Thoracic aorta (tissue), 2 donors: ENCODE results near the gene ARSA. TPM values are rescaled to one million over a fixed set of nuclear protein-coding genes. Genes with fewer than 3 reads are reported as not detected.

Experiments
- ATAC-seq: fragments of 150-250 bp; one replicate; pipeline ENCODE4 v1.8.0; 2017; ENCODE audit warnings: low read depth; ENCODE audit not compliant: insufficient number of reproducible peaks, low FRiP score
- DNase-seq: peaks from one replicate; pipeline ENCODE4 v3.0.0-alpha.2; 2020; ENCODE audit warnings: low spot score
- H3K27ac ChIP-seq, 2 donors: fragments of 200-600 bp; sonication (generic); 1 replicate in 1 of 2; 2 replicates in 1 of 2; pipeline ENCODE4 v1.5.1; 2016; ENCODE audit warnings: mild to moderate bottlenecking in 2 of 2, moderate library complexity in 2 of 2
- H3K27me3 ChIP-seq: fragments of 200-600 bp; sonication (generic); replicated peaks from 2 replicates; pipeline ENCODE4 v1.6.0; 2016; ENCODE audit warnings: mild to moderate bottlenecking; ENCODE audit not compliant: insufficient read depth
- H3K36me3 ChIP-seq: fragments of 200-600 bp; sonication (generic); one replicate; pipeline ENCODE4 v1.5.1; 2016
- H3K4me1 ChIP-seq, 2 donors: fragments of 200-600 bp; sonication (generic); 1 replicate in 1 of 2; 2 replicates in 1 of 2; pipeline versions ENCODE4 v1.5.1 to v1.6.0; 2016; ENCODE audit warnings: low read depth in 2 of 2, mild to moderate bottlenecking in 1 of 2; ENCODE audit not compliant: control insufficient read depth in 1 of 2
- H3K4me3 ChIP-seq: fragments of 200-600 bp; sonication (generic); 2 replicates; pipeline ENCODE4 v1.5.1; 2016; ENCODE audit warnings: mild to moderate bottlenecking
- H3K9me3 ChIP-seq: fragments of 200-600 bp; sonication (generic); 2 replicates; pipeline ENCODE4 v1.5.1; 2016
- total RNA-seq, 2 donors: library from RNA; depleted of rRNA; stranded (reverse); fragments of >200 nt; gene quantifications; one replicate each; pipeline versions ENCODE4 v1.1.0 to v1.2.3, GENCODE V29; 2016
- TF ChIP-seq, protein P1 (sequence below): fragments of 200-600 bp; sonication (generic); IDR thresholded peaks from one replicate; pipeline ENCODE4 v1.5.1; 2019; ENCODE audit warnings: antibody characterized with exemption

ARSA gene
- total RNA-seq, 2 donors from 2014 or later: 38.4 to 75.4 TPM

- peaks cover 8% of the 10 kb centered on the region for H3K27me3 ChIP-seq
- H3K27ac ChIP-seq: no peak overlapping the region
- TF ChIP-seq, protein P1, sequence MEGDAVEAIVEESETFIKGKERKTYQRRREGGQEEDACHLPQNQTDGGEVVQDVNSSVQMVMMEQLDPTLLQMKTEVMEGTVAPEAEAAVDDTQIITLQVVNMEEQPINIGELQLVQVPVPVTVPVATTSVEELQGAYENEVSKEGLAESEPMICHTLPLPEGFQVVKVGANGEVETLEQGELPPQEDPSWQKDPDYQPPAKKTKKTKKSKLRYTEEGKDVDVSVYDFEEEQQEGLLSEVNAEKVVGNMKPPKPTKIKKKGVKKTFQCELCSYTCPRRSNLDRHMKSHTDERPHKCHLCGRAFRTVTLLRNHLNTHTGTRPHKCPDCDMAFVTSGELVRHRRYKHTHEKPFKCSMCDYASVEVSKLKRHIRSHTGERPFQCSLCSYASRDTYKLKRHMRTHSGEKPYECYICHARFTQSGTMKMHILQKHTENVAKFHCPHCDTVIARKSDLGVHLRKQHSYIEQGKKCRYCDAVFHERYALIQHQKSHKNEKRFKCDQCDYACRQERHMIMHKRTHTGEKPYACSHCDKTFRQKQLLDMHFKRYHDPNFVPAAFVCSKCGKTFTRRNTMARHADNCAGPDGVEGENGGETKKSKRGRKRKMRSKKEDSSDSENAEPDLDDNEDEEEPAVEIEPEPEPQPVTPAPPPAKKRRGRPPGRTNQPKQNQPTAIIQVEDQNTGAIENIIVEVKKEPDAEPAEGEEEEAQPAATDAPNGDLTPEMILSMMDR: no peak
- no peaks in the 10 kb centered on the region for H3K9me3 ChIP-seq
- no peak for DNase-seq
- no peaks in the 10 kb centered on the region for H3K4me1 ChIP-seq
- no peak overlapping the region for H3K4me3 ChIP-seq
- ATAC-seq: no peak
- H3K36me3 ChIP-seq: no peaks in the 10 kb centered on the region
Measured at GRCh38 chr22:50607659-50608020, 20.3 kb downstream of the ARSA start.

- Histone ChIP-seq H3K27me3 (peaks cover 8% of the 10 kb centered on the region), H3K9me3 (no peaks in the 10 kb centered on the region), H3K4me3 (no peak overlapping the region), H3K4me1 (no peaks in the 10 kb centered on the region), H3K27ac (no peak overlapping the region), H3K36me3 (no peaks in the 10 kb centered on the region)
- ATAC-seq (no peak), DNase-seq (no peak)
- TF ChIP-seq, protein P1: no peak
Measured at GRCh38 chr22:50606946-50607658, 20.9 kb downstream of the ARSA start.

DNA sequence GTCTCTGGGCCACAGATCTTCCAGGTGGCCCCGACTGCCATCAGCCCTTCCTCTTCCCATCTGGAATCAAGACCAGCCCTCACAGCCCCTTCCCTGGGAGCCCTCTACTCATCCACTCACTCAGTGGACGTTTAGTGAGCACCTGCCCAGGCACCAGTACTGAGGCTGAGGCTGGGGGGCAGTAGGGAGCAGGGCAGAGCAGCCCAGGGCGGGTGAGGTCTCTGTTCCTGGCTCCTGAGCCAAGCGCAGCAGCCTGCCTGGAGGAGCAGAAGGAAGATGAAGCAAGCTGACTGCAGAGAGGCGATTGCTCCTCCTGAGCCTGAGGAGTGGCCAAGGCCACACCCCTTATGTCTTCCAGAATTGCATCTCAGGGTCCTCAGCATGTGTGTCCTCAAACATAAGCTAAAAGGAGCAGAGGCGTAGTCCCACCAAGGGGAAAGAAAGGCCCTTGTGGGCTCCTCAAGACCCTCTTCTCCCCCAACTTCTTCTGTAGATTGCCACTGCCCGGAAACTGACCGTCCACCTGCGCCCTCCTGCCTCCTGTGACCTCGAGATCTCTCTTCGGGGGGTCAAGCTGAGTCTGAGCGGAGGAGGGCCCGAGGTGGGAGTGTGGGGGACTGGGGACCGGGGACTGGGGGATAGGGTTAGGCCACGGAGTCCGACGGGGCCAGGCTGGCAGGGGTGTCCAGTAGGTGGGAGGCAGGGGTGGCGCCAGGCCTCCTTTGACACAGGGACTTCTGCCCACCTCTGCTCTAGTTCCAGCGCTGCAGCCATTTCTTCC is 21.6 kb downstream of the ARSA start:
- Histone ChIP-seq H3K4me3 (no peak overlapping the region), H3K9me3 (no peaks in the 10 kb centered on the region), H3K36me3 (no peaks in the 10 kb centered on the region), H3K4me1 (no peaks in the 10 kb centered on the region), H3K27me3 (peaks cover 8% of the 10 kb centered on the region), H3K27ac (no peak overlapping the region)
- no peak for DNase-seq
- TF ChIP-seq, protein P1: no peak
- ATAC-seq: no peak

GRCh38 chr22:50605613-50606074 is 22.3 kb downstream of the ARSA start:
- Histone ChIP-seq H3K36me3 (no peaks in the 10 kb centered on the region), H3K9me3 (no peaks in the 10 kb centered on the region), H3K27me3 (peaks cover 8% of the 10 kb centered on the region), H3K4me1 (no peaks in the 10 kb centered on the region), H3K4me3 (no peak overlapping the region), H3K27ac (no peak overlapping the region)
- TF ChIP-seq, protein P1: no peak
- no peak for ATAC-seq
- DNase-seq: no peak

DNA sequence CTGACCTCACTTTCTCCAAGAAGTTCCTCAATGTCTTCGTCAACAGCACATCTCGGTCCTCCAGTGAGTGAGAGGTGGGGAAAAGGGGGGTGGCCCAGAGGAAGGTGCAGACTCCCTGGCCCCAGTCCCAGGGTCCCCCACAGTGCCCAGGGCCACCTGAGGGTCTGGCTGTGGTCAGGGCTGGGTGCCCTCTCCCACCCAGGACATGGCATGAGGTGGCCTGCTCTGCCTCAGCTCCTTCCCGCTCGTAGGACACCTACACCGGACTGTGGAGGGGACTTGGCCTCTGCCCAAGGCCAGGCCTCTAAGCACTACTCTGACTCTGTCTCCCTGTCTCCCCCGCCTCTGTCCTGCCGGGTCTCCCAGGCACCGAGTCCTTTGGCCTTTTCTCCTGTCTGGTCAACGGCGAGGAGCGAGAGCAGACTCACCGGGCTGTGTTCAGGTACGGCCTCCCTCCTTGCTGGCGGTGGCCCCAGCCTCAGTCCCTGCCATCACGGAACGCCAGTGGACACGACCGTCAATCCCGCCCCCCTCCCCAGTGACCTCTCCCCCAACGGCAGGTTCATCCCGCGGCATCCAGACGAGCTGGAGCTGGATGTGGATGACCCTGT is 22.8 kb downstream of the ARSA start:
- Histone ChIP-seq H3K9me3 (no peaks in the 10 kb centered on the region), H3K4me1 (no peaks in the 10 kb centered on the region), H3K27ac (no peak overlapping the region), H3K27me3 (peaks cover 8% of the 10 kb centered on the region), H3K4me3 (no peak overlapping the region), H3K36me3 (no peaks in the 10 kb centered on the region)
- TF ChIP-seq, protein P1: no peak
- ATAC-seq (no peak), DNase-seq (no peak)
